Measurements from ENCODE around the gene CCDC18. TPM values are rescaled to one million over a fixed set of nuclear protein-coding genes. Genes with fewer than 3 reads are reported as not detected.
"Not testable (repeated sequence)": the region's sequence is repeated elsewhere in the genome, so short reads cannot be mapped to it uniquely, and the experiment has no call there.

CCDC18 gene
- polyA plus RNA-seq, 10 donors = 3.6 to 7.6 (median 5.2) TPM

DNA sequence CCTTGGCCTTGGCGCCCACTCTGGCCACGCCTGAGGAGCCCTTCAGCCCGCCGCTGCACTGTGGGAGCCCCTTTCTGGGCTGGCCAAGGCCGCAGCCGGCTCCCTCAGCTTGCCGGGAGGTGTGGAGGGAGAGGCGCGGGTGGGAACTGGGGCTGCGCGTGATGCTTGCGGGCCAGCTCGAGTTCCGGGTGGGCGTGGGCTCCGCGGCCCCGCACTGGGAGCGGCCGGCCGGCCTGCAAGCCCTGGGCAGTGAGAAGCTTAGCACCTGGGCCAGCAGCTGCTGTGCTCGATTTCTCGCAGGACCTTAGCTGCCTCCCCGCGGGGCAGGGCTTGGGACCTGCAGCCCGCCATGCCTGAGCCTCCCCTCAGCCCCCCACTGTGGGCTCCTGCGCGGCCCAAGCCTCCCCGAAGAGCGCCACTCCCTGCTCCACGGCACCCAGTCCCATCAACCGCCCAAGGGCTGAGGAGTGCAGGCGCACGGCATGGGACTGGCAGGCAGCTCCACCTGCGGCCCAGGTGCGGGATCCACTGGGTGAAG, 10.3 kb upstream of the CCDC18 start:
- DNase-seq = not testable (repeated sequence)

DNA sequence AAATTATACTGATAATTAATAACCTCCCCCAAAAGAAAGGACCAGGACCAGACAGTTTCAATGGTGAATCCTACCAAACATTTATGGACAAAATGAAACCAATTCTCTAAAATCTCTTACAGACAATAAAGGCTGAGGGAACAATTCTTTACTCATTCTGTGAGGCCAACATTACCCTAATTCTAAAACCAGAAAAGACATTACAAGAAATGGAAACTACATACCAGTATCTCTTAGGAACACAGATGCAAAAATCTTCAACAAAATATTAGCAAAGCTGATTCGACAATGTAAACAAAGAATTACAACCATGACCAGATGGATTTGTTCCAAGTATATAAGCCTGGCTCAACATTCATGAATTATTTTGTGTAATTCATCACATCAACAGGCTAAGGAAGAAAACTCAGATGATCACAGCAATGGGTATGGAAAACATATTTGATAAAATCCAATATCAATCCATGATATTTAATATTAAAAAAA, 8.9 kb upstream of the CCDC18 start:
- no peak for DNase-seq

DNA sequence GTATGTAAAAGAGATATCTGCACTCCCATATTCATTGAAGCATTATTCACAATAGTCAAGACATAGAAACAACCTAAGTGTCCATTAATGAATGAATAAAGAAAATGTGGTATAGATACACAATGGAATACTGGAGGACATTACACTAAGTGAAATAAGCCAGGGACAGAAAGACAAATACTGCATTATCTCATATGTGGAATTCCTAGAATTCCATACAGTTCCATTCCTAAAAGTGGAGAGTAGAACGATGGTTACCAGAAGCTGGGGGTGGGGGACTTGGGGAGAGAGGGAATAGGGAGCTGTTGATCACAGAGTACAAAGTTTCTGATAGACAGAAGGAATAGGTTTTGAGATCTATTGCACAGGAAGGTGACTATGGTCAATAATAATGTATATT, 7.7 kb upstream of the CCDC18 start:
- DNase-seq = no peak

DNA sequence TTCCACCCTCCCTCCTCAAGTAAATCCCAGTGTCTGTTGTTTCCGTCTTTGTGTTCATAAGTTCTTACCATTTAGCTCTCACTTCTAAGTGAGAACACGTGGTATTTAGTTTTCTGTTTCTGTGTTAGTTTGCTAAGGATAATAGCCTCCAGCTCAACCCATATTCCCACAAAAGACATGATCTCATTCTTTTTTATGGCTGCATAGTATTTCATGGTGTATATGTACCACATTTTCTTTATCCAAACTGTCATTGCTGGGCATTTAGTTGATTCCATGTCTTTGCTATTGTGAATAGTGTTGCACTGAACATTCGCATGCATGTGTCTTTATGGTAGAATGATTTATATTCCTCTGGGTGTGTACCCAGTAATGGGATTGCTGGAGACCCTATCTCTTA, 5.9 kb upstream of the CCDC18 start:
- not testable (repeated sequence) for DNase-seq

DNA sequence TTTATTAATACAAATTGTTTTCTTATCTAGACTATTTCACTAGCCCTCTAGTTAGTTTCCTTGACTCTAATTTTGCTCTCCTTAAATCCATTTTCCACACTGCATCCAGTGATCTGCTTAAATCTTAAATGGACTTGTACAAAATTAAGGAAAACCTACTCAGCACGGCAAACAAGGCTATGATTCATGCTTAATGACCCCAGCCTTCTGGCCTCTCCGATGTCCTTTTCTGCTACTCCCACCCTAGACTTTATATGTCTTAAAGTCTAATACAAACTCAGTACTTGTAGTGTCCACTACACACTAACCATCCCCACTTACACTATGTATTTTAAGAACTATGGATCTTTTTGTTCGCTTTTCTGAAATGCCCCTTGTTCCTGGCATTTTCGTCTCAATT, 2.5 kb upstream of the CCDC18 start:
- DNase-seq = peak in 2 of 3 donors; percentile 4 to 35

DNA sequence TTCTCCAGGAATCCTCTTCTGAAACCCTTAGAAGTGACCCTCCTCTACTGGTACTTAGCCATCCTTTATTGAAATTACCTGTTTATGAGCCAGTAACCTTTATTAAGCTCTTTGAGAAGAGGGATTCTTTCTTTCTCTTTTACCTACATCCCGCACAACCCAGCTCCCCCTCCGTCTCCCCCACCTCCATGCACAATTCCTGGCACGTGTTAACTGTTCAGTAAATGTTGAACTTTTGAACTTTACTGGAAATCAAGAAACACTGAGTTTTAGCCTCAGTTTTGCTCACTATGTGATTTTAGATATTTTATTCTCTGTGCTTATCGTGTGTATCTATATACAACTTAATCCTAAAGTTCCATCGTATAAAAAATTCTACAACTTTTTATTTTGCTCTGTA, 2.1 kb upstream of the CCDC18 start:
- DNase-seq = peak in 2 of 3 donors; percentile 24 to 49

DNA sequence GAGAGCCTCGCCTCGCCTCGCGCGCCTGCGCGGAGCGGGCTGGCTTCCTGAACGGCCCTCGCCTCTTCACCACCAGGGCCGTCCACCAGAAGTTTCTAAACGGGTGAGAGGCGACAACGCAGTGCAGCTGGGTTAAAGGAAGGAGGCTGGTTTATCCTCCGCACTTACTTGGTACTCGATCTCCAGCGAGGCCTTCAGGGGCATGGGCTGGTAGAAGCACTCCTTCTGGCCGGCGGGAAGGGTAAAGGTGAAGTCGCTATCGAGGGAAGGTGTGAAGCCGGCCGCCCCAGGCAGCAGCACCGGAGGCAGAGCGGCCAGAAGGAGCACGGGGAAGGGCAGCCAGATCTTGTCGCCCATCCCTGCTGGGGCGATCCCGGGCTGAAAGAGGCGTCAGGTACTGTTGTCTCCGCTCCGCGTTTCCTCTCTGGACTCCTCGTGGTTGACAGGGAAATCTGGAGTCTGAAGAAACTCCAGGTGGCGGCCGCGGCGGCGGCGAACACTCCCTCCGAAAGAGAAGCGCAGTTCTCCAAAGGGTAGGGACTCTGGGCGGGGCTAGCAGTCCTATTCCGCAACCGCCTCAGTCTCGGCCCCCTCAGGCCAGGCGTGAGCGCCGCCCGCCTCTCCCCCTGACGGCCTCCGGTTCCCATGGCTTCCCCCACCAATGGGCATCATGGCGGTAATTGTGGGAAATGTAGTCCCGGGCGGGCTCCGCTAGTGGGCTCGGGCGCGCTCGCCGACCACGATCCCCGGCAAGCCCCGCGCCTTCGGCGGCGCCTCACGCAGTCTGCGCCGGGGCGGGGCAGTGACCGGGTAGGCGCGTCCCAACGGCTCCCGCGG, 420 bp upstream of the CCDC18 start, which contains the start of gene TMED5:
Gene TMED5 (minus strand): TSS at position 528 of the 837 bp plus-strand sequence. CDS start 171 bp downstream, at position 357.
- DNase-seq = peak; percentile 98 to 99 (median 99)

DNA sequence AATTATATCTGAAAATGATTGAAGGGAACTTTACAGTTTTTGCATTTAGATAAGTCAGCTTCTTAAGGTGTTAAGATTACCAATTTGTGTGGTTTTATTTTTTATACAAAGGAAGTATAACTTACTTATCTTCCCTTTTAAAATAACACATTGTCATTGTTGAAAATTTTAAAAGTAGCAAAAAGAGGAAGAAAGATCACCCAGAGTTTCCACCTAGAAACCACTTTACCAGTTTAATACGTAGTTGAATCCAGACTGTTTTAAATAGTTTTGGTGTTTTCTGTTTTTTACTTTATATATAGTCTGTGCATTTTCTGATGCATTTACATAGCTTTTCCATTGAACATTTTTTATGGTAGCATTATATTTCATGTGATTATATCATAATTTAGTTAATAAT, 6.1 kb downstream of the CCDC18 start:
- no peak for DNase-seq

DNA sequence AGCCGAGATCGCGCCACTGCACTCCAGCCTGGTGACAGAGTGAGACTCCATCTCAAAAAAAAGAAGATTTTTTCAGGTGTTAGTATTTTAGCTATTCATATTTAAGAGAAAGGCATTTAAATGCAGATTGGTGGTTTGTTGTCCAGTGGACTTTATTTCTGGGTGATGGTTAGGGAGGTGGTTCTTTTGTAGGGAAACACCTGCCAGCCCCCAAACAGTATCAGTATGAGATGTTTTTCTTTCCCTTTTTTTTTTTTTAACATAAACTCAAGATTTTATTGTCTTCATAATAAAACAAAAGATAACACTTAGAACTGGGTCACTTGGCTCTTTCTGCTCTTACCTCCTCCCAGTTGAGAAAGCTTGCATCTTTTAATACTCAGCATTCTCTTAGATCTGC, 9.9 kb downstream of the CCDC18 start:
- no peak for DNase-seq

DNA sequence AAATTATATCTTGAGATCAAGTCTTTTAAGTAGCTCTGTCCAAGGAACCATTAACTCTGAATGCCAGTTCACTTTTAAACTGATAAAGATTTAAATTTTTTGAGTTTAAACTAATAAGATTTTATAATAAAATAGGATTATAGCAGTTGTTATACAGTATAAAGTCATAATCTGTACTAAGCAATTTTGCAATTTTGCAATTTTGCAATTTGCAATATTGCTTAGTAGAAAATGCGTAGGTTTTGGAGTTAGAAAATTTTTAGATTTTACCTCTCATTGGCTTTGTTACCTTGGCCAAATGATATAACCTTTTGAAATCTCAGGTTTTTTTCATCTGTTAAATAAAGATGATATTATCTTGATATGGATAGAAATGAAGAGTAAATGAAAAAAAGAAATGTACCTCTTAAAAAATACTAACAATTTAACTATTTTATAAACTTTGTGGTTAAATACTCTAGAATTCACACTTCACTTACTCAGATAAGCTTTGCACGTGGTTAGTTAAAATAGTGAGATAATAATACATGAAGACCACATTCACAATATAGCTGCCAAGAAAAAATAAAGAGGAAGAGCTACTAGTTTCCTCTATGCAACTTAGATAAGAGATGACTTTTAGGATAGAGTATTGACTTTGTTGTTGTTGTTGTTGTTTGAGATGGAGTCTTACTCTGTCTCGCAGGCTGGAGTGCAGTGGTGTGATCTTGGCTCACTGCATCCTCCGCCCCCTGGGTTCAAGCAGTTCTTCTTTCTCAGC, 13.9 kb downstream of the CCDC18 start:
- no peak for DNase-seq

DNA sequence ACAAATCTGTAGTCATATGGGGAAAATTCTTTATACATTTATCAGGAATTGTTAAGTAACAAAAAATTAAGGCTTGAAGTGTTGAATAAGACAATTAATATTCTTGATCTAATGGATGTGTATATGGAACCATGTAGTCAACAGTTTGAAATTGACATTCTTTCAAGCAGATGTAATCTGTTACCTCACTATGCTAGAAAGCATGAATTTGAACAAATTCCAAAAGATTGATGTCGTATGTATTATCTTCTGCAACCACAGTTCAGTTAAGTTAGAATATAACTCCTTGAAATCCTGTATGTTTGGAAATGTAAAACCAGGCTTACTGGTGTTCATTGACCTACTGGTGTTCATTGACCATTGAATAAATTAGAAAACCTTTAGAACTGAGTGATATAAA, 16.1 kb downstream of the CCDC18 start:
- DNase-seq = no peak

DNA sequence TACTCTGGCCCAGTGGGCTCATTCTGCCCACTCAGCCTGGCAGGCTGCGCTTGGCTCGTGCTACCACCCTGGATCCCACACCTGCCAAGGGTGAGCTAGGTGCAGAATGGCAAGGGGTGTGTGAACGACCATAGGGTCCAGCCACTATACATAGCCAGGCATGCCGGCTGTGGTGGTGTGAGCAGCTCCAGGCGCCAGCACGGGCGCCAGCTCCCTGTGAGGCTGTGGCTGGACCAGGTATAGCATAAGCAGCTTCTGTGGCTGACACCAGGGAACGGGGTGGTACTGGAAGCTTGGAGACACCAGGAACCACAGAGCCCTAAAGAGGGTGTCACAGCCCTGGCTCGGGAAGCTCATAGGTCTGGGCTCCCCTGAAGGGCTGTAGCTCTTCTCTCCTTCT, 18.6 kb downstream of the CCDC18 start:
- DNase-seq = no peak

DNA sequence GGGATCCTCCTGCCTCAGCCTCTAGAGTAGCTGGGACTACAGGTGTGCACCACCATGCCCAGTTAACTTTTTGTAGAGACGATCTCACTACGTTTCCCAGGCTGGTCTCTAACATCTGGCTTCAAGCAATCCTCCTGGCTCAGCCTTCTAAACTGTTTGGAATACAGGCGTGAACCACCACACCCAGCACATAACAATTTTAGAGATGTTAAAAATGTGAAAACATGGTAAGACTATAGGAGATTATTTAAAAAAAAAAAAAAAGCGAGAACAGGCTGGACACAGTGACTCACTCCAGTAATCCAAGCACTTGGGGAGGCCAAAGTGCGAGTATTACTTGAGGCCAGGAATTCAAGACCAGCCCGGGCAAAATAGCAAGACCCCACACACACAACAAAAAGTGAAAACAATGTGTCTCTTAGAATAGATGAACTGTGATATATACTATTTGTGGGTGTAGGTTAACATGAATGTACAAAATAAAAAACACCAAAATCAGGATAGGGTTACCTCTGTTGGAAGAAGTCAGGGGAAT, 19.6 kb downstream of the CCDC18 start:
- no peak for DNase-seq

DNA sequence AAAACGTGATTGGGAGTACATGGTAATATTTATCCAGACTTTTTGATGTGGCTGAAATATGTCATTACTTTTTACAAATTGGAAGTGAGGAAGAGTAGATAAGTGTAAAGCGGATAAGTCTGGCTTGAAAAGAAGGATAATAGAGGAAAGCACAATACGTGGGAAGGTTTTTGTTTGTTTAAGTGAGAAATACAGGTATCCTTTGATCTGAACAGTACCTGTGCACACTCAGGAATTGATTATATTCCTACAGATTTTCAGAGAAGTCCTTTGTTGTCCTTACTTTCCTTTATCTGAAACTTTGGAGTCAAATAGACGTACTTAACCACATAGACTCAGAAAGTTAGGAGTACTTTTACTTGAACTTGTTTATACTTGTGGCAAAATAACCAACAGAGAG, 20.2 kb downstream of the CCDC18 start:
- no peak for DNase-seq

DNA sequence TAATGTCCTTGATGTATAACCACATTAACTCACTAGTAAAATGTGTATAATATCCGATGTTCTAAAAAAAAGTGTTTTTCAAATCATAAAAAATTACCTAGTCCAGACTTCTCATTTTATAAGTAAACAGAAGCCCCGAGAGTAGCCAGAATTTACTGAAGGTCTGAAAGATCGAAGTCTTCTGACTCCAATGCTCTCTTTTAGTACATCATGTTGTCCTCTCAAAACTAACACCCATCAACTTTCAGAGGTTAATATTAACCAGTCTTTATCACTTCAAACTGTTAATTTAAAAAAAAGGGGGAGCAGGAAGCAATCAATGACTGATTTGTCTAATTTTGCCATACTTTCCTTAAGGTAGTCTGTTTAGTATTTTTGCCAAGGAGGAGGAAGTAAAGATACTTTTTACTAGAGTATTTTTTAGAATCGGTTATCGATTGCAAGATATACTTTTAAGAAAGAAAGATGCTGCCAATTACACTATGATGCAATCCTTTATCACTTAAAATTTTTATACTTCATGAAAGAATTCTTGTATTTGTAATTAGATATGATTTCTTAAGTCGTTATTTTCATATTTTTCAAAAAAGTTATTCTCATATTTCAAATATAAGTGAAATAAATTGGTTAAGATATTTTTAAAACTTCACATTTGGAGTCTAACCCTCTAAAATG, 25.5 kb downstream of the CCDC18 start:
- DNase-seq = no peak

DNA sequence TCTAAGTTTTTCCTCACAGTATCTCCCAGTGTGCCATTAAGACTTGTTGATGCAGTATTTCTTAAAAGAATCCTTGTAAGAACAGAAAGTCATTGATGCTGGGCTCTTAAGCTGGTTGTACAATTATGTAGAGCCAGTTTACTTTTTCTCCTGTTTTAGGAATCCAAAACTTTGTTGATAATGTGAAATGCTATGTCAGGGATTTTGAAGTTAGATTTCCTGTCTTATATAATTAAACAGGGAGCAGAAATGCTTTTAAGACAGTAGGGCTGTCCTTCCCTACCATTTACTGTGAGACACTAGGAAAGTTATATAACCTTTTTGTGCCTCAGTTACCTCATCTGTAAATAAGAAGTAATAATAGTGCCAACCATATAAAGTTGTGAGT, 26.0 kb downstream of the CCDC18 start:
- no peak for DNase-seq

DNA sequence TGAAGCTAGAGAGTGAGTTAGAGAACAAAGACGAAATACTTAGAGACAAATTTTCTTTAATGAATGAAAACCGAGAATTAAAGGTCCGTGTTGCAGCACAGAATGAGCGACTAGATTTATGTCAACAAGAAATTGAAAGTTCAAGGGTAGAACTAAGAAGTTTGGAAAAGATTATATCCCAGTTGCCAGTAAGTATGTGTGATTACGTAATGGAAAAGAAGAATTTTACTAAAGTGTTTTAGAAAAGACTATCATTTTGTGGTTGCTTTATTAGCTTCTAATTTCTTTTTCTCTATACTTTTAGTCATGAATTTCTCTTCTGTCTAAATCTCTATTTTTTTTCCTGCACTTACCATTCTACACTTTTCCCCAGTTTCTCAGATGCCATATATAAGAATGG, 26.7 kb downstream of the CCDC18 start:
- DNase-seq = no peak

DNA sequence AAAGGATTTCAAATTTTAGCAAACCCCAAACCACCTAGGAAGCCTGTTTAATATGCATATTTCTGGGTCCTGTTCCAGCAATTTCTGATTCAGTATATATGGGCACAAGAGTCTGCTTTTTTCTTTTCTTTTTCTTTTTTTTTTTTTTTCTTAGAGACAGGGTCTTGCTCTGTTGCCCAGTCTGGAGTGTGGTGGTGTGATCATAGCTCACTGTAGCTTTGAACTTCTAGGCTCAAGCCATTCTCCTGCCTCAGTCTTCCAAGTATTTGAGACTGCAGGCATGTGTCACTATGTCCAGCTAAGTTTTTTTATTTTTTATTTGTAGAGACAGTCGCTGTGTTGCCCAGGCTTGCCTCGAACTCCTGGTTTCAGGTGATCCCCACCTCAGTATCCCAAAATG, 34.8 kb downstream of the CCDC18 start:
- no peak for DNase-seq

DNA sequence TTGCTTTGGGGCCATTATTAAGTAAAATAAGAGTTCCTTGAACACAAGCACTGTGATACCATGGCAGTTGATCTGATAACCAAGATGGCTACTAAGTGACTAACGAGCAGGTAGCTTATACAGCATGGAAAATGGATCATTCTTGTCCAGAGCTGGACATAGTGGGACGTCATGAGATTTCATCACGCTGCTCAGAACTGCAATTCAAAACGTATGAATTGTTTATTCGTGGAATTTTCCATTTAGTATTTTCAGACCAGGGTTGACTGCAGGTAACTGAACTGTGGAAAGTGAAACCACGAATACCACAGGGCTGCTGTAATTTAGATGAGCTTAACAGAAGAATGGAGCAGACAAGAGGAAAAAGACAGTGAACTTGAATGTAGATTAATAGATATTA, 38.9 kb downstream of the CCDC18 start:
- DNase-seq = peak in 2 of 3 donors; percentile 5 to 6

DNA sequence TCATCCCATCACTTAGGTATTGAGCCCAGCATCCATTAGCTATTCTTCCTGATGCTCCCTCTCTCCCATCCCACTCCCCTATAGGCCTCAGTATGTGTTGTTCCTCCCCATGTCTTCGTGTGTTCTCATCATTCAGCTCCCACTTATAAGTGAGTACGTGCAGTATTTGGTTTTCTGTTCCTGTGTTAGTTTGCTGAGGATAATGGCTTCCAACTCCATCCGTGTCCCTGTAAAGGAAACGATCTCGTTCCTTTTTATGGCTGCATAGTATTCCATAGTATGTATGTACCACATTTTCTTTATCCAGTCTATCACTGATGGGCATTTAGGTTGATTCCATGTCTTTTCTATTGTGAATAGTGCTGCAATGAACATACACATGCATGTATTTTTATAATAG, 40.2 kb downstream of the CCDC18 start:
- not testable (repeated sequence) for DNase-seq

DNA sequence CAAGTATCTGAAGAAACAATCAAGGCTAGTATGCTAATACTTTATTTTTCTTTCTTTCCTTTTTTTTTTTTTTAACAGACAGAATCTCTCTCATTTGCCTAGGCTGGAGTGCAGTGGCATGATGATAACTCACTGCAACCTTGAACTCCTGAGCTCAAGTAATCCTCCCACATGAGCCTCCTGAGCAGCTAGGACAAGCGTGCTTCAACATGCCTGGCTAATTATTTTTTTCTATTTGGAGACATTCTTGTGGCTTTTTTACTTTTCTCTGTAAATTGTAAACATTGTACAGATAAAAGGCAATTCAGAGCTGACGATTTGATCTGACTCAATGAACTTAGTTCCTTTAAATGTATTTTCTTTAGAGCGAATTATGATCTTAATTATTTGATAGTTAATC, 41.4 kb downstream of the CCDC18 start:
- DNase-seq = no peak
